ENCODE results near the gene PKNOX2. TPM values are rescaled to one million over a fixed set of nuclear protein-coding genes. Genes with fewer than 3 reads are reported as not detected.
A peak's percentile ranks its signal among the peaks of the same experiment; 100 is the strongest.

PKNOX2 gene
- total RNA-seq, 1 donor from 2014 or later: 6.8 TPM

- peaks cover 13 to 30% (median 22%) of the 10 kb centered on the region in 3 donors for H3K4me1 ChIP-seq (ENCODE audit: control insufficient read depth in 3 of 3, insufficient read depth in 3 of 3, low read length in 3 of 3)
- H3K27me3 ChIP-seq (ENCODE audit: control insufficient read depth in 3 of 3, insufficient read depth in 3 of 3, low read length in 3 of 3): no peaks in the 10 kb centered on the region
- no peaks in the 10 kb centered on the region for H3K9me3 ChIP-seq (ENCODE audit: control insufficient read depth in 3 of 3, low read length in 3 of 3)
- H3K36me3 ChIP-seq (ENCODE audit: control insufficient read depth in 3 of 3, insufficient read depth in 3 of 3, low read length in 3 of 3): no peaks in the 10 kb centered on the region
- no peak overlapping the region for H3K4me3 ChIP-seq (ENCODE audit: low read length in 3 of 3)
- H3K27ac ChIP-seq (ENCODE audit: low read depth, low read length): peak overlapping the region; percentile 30
- no peak overlapping the region for H3K9ac ChIP-seq (ENCODE audit: low read depth in 1 of 3, low read length in 3 of 3)
These were observed 135.3 kb downstream of the PKNOX2 start for GRCh38 chr11:125299821-125300220.

GRCh38 chr11:125300791-125301218 lies 136.3 kb downstream of the PKNOX2 start:
- Histone ChIP-seq H3K27me3 (ENCODE audit: control insufficient read depth in 3 of 3, insufficient read depth in 3 of 3, low read length in 3 of 3) (no peaks in the 10 kb centered on the region), H3K27ac (ENCODE audit: low read depth, low read length) (peak overlapping the region; percentile 20), H3K9me3 (ENCODE audit: control insufficient read depth in 3 of 3, low read length in 3 of 3) (no peaks in the 10 kb centered on the region), H3K9ac (ENCODE audit: low read depth in 1 of 3, low read length in 3 of 3) (peak overlapping the region in 1 of 3 donors; percentile 11), H3K4me1 (ENCODE audit: control insufficient read depth in 3 of 3, insufficient read depth in 3 of 3, low read length in 3 of 3) (peaks cover 20 to 38% (median 30%) of the 10 kb centered on the region in 3 donors), H3K36me3 (ENCODE audit: control insufficient read depth in 3 of 3, insufficient read depth in 3 of 3, low read length in 3 of 3) (no peaks in the 10 kb centered on the region), H3K4me3 (ENCODE audit: low read length in 3 of 3) (no peak overlapping the region)

- Histone ChIP-seq H3K27ac (ENCODE audit: low read depth, low read length) (peak overlapping the region; percentile 20), H3K9ac (ENCODE audit: low read depth in 1 of 3, low read length in 3 of 3) (no peak overlapping the region), H3K27me3 (ENCODE audit: control insufficient read depth in 3 of 3, insufficient read depth in 3 of 3, low read length in 3 of 3) (no peaks in the 10 kb centered on the region), H3K4me3 (ENCODE audit: low read length in 3 of 3) (no peak overlapping the region), H3K4me1 (ENCODE audit: control insufficient read depth in 3 of 3, insufficient read depth in 3 of 3, low read length in 3 of 3) (peaks cover 20 to 38% (median 30%) of the 10 kb centered on the region in 3 donors), H3K9me3 (ENCODE audit: control insufficient read depth in 3 of 3, low read length in 3 of 3) (no peaks in the 10 kb centered on the region), H3K36me3 (ENCODE audit: control insufficient read depth in 3 of 3, insufficient read depth in 3 of 3, low read length in 3 of 3) (no peaks in the 10 kb centered on the region)
These were observed 136.8 kb downstream of the PKNOX2 start for GRCh38 chr11:125301346-125301745.

GRCh38 chr11:125303186-125303585 lies 138.6 kb downstream of the PKNOX2 start:
- Histone ChIP-seq H3K9me3 (ENCODE audit: control insufficient read depth in 3 of 3, low read length in 3 of 3) (no peaks in the 10 kb centered on the region), H3K36me3 (ENCODE audit: control insufficient read depth in 3 of 3, insufficient read depth in 3 of 3, low read length in 3 of 3) (no peaks in the 10 kb centered on the region), H3K9ac (ENCODE audit: low read depth in 1 of 3, low read length in 3 of 3) (no peak overlapping the region), H3K4me3 (ENCODE audit: low read length in 3 of 3) (no peak overlapping the region), H3K4me1 (ENCODE audit: control insufficient read depth in 3 of 3, insufficient read depth in 3 of 3, low read length in 3 of 3) (peaks cover 20 to 38% (median 30%) of the 10 kb centered on the region in 3 donors), H3K27me3 (ENCODE audit: control insufficient read depth in 3 of 3, insufficient read depth in 3 of 3, low read length in 3 of 3) (no peaks in the 10 kb centered on the region), H3K27ac (ENCODE audit: low read depth, low read length) (no peak overlapping the region)

- Histone ChIP-seq H3K9me3 (ENCODE audit: control insufficient read depth in 3 of 3, low read length in 3 of 3) (no peaks in the 10 kb centered on the region), H3K27ac (ENCODE audit: low read depth, low read length) (no peak overlapping the region), H3K4me3 (ENCODE audit: low read length in 3 of 3) (no peak overlapping the region), H3K27me3 (ENCODE audit: control insufficient read depth in 3 of 3, insufficient read depth in 3 of 3, low read length in 3 of 3) (no peaks in the 10 kb centered on the region), H3K9ac (ENCODE audit: low read depth in 1 of 3, low read length in 3 of 3) (no peak overlapping the region), H3K4me1 (ENCODE audit: control insufficient read depth in 3 of 3, insufficient read depth in 3 of 3, low read length in 3 of 3) (peaks cover 20 to 36% (median 30%) of the 10 kb centered on the region in 3 donors), H3K36me3 (ENCODE audit: control insufficient read depth in 3 of 3, insufficient read depth in 3 of 3, low read length in 3 of 3) (no peaks in the 10 kb centered on the region)
These were observed 139.1 kb downstream of the PKNOX2 start for GRCh38 chr11:125303694-125304093.

- no peak overlapping the region for H3K27ac ChIP-seq (ENCODE audit: low read depth, low read length)
- H3K27me3 ChIP-seq (ENCODE audit: control insufficient read depth in 3 of 3, insufficient read depth in 3 of 3, low read length in 3 of 3): no peaks in the 10 kb centered on the region
- peaks cover 20 to 32% (median 30%) of the 10 kb centered on the region in 3 donors for H3K4me1 ChIP-seq (ENCODE audit: control insufficient read depth in 3 of 3, insufficient read depth in 3 of 3, low read length in 3 of 3)
These were observed 139.6 kb downstream of the PKNOX2 start for GRCh38 chr11:125304136-125304535.

GRCh38 chr11:125304876-125305275 lies 140.3 kb downstream of the PKNOX2 start:
- Histone ChIP-seq H3K27ac (ENCODE audit: low read depth, low read length) (no peak overlapping the region), H3K4me1 (ENCODE audit: control insufficient read depth in 3 of 3, insufficient read depth in 3 of 3, low read length in 3 of 3) (peaks cover 20 to 24% (median 22%) of the 10 kb centered on the region in 3 donors), H3K4me3 (ENCODE audit: low read length in 3 of 3) (no peak overlapping the region)

More at GRCh38 chr11:125304136-125304535, 139.6 kb downstream of the PKNOX2 start:
- Histone ChIP-seq H3K9ac (ENCODE audit: low read depth in 1 of 3, low read length in 3 of 3) (no peak overlapping the region), H3K36me3 (ENCODE audit: control insufficient read depth in 3 of 3, insufficient read depth in 3 of 3, low read length in 3 of 3) (no peaks in the 10 kb centered on the region), H3K4me3 (ENCODE audit: low read length in 3 of 3) (no peak overlapping the region), H3K9me3 (ENCODE audit: control insufficient read depth in 3 of 3, low read length in 3 of 3) (no peaks in the 10 kb centered on the region)

GRCh38 chr11:125305345-125305744 lies 140.8 kb downstream of the PKNOX2 start:
- H3K4me3 ChIP-seq (ENCODE audit: low read length in 3 of 3): no peak overlapping the region
- H3K36me3 ChIP-seq (ENCODE audit: control insufficient read depth in 3 of 3, insufficient read depth in 3 of 3, low read length in 3 of 3): no peaks in the 10 kb centered on the region

More at GRCh38 chr11:125304876-125305275, 140.3 kb downstream of the PKNOX2 start:
- H3K9ac ChIP-seq (ENCODE audit: low read depth in 1 of 3, low read length in 3 of 3): no peak overlapping the region
- no peaks in the 10 kb centered on the region for H3K9me3 ChIP-seq (ENCODE audit: control insufficient read depth in 3 of 3, low read length in 3 of 3)
- no peaks in the 10 kb centered on the region for H3K36me3 ChIP-seq (ENCODE audit: control insufficient read depth in 3 of 3, insufficient read depth in 3 of 3, low read length in 3 of 3)
- H3K27me3 ChIP-seq (ENCODE audit: control insufficient read depth in 3 of 3, insufficient read depth in 3 of 3, low read length in 3 of 3): no peaks in the 10 kb centered on the region

GRCh38 chr11:125306476-125306875 lies 141.9 kb downstream of the PKNOX2 start:
- Histone ChIP-seq H3K4me3 (ENCODE audit: low read length in 3 of 3) (no peak overlapping the region), H3K27ac (ENCODE audit: low read depth, low read length) (no peak overlapping the region), H3K9me3 (ENCODE audit: control insufficient read depth in 3 of 3, low read length in 3 of 3) (no peaks in the 10 kb centered on the region), H3K9ac (ENCODE audit: low read depth in 1 of 3, low read length in 3 of 3) (no peak overlapping the region), H3K4me1 (ENCODE audit: control insufficient read depth in 3 of 3, insufficient read depth in 3 of 3, low read length in 3 of 3) (peaks cover 7 to 10% (median 8%) of the 10 kb centered on the region in 3 donors), H3K36me3 (ENCODE audit: control insufficient read depth in 3 of 3, insufficient read depth in 3 of 3, low read length in 3 of 3) (no peaks in the 10 kb centered on the region), H3K27me3 (ENCODE audit: control insufficient read depth in 3 of 3, insufficient read depth in 3 of 3, low read length in 3 of 3) (no peaks in the 10 kb centered on the region)

More at GRCh38 chr11:125305345-125305744, 140.8 kb downstream of the PKNOX2 start:
- H3K9ac ChIP-seq (ENCODE audit: low read depth in 1 of 3, low read length in 3 of 3): peak overlapping the region; percentile 2 to 45 (median 4)
- no peaks in the 10 kb centered on the region for H3K9me3 ChIP-seq (ENCODE audit: control insufficient read depth in 3 of 3, low read length in 3 of 3)
- no peaks in the 10 kb centered on the region for H3K27me3 ChIP-seq (ENCODE audit: control insufficient read depth in 3 of 3, insufficient read depth in 3 of 3, low read length in 3 of 3)
- H3K4me1 ChIP-seq (ENCODE audit: control insufficient read depth in 3 of 3, insufficient read depth in 3 of 3, low read length in 3 of 3): peaks cover 17 to 20% (median 18%) of the 10 kb centered on the region in 3 donors
- H3K27ac ChIP-seq (ENCODE audit: low read depth, low read length): no peak overlapping the region

GRCh38 chr11:125308246-125308645 lies 143.7 kb downstream of the PKNOX2 start:
- H3K4me1 ChIP-seq (ENCODE audit: control insufficient read depth in 3 of 3, insufficient read depth in 3 of 3, low read length in 3 of 3): peaks cover 7 to 10% (median 8%) of the 10 kb centered on the region in 3 donors
- no peaks in the 10 kb centered on the region for H3K9me3 ChIP-seq (ENCODE audit: control insufficient read depth in 3 of 3, low read length in 3 of 3)
- no peak overlapping the region for H3K27ac ChIP-seq (ENCODE audit: low read depth, low read length)
- no peak overlapping the region for H3K9ac ChIP-seq (ENCODE audit: low read depth in 1 of 3, low read length in 3 of 3)
- no peaks in the 10 kb centered on the region for H3K36me3 ChIP-seq (ENCODE audit: control insufficient read depth in 3 of 3, insufficient read depth in 3 of 3, low read length in 3 of 3)
- no peak overlapping the region for H3K4me3 ChIP-seq (ENCODE audit: low read length in 3 of 3)
- no peaks in the 10 kb centered on the region for H3K27me3 ChIP-seq (ENCODE audit: control insufficient read depth in 3 of 3, insufficient read depth in 3 of 3, low read length in 3 of 3)

Measured in skeletal muscle tissue (tissue), 4 donors.